Mesendoderm (in vitro differentiated cells): Measurements from ENCODE around the gene DNAJC27.
A peak's percentile ranks its signal among the peaks of the same experiment; 100 is the strongest.
"Not testable (repeated sequence)": the region's sequence is repeated elsewhere in the genome, so short reads cannot be mapped to it uniquely, and the experiment has no call there.

Source experiments
- DNase-seq: peaks from one replicate; pipeline ENCODE4 v3.0.0; 2013
- H2AK5ac ChIP-seq: 2 replicates; pipeline ENCODE4 v1.6.1; 2013; ENCODE audit warnings: low read length, inconsistent platforms
- H2BK120ac ChIP-seq: 2 replicates; pipeline ENCODE4 v1.6.1; 2013; ENCODE audit warnings: low read depth, mild to moderate bottlenecking, low read length, moderate library complexity, mixed read lengths
- H2BK15ac ChIP-seq: replicated peaks from 2 replicates; pipeline ENCODE4 v1.6.1; 2013; ENCODE audit warnings: low read depth, mild to moderate bottlenecking, moderate library complexity
- H2BK5ac ChIP-seq: 2 replicates; pipeline ENCODE4 v1.6.1; 2013; ENCODE audit warnings: low read length, inconsistent platforms
- H3K18ac ChIP-seq: 2 replicates; pipeline ENCODE4 v1.6.1; 2013; ENCODE audit warnings: mild to moderate bottlenecking, low read length, mixed read lengths
- H3K23ac ChIP-seq: one replicate; pipeline ENCODE4 v1.6.1; 2013; ENCODE audit warnings: low read length
- H3K27ac ChIP-seq: 2 replicates; pipeline ENCODE4 v1.5.1; 2013; ENCODE audit warnings: low read depth, mild to moderate bottlenecking, inconsistent platforms, low read length, moderate library complexity
- H3K27me3 ChIP-seq: 2 replicates; pipeline ENCODE4 v1.6.1; 2013; ENCODE audit warnings: low read length, control low read depth, mild to moderate bottlenecking, inconsistent platforms; ENCODE audit not compliant: insufficient read depth, poor library complexity
- H3K36me3 ChIP-seq: 2 replicates; pipeline ENCODE4 v1.6.1; 2013; ENCODE audit warnings: low read length, inconsistent platforms; ENCODE audit not compliant: control insufficient read depth, insufficient read depth
- H3K4ac ChIP-seq: one replicate; pipeline ENCODE4 v1.6.1; 2013; ENCODE audit warnings: low read depth, mild to moderate bottlenecking, low read length, moderate library complexity
- H3K4me1 ChIP-seq: 2 replicates; pipeline ENCODE4 v1.6.1; 2013; ENCODE audit warnings: low read depth, low read length, inconsistent platforms; ENCODE audit not compliant: control insufficient read depth
- H3K4me2 ChIP-seq: 2 replicates; pipeline ENCODE4 v1.6.1; 2013; ENCODE audit warnings: low read length
- H3K4me3 ChIP-seq: 2 replicates; pipeline ENCODE4 v1.5.1; 2013; ENCODE audit warnings: mild to moderate bottlenecking, low read length
- H3K56ac ChIP-seq: one replicate; pipeline ENCODE4 v1.6.1; 2013; ENCODE audit warnings: low read length
- H3K79me1 ChIP-seq: 2 replicates; pipeline ENCODE4 v1.6.1; 2013; ENCODE audit warnings: low read length, inconsistent platforms
- H3K79me2 ChIP-seq: 2 replicates; pipeline ENCODE4 v1.6.1; 2013; ENCODE audit warnings: mild to moderate bottlenecking, low read length; ENCODE audit not compliant: control insufficient read depth, insufficient read depth
- H3K9ac ChIP-seq: 2 replicates; pipeline ENCODE4 v1.6.1; 2013; ENCODE audit warnings: low read length, inconsistent platforms
- H4K5ac ChIP-seq: one replicate; pipeline ENCODE4 v1.6.1; 2013; ENCODE audit warnings: low read length
- H4K8ac ChIP-seq: one replicate; pipeline ENCODE4 v1.6.1; 2013; ENCODE audit warnings: low read depth, mild to moderate bottlenecking, control low read depth, low read length, moderate library complexity
- WGBS: extraction: QIAGEN DNeasy Blood & Tissue Kit; methylation state at CpG from one replicate; pipeline ENCODE4 v1.1.7; 2013; ENCODE audit warnings: low lambda C conversion rate, missing lambda C conversion rate; ENCODE audit not compliant: insufficient coverage; ENCODE audit errors: extremely low coverage; 5-methylcytosine and 5-hydroxymethylcytosine counted together

The DNAJC27 gene

DNA sequence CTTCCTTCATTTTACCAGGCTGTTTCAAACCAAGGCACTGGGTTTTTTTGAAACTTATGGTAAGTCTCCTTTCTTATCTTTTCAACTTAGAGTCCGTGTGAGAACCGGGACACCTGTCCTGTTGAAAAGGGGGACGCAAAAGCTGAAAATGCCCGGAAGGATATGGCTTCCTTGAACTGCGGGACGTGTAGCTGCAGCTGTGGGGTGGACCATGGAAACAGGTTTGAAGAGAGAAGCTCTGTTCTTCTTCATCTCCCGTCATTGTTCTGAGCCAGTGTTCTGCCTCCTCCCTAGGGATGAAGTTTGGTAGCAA, 29.5 kb upstream of the DNAJC27 start:
- no peaks in the 10 kb centered on the region for H3K27me3 ChIP-seq
- DNase-seq: no peak
- no CpG with 5 or more reads among the region's 7 CpGs for WGBS

DNA sequence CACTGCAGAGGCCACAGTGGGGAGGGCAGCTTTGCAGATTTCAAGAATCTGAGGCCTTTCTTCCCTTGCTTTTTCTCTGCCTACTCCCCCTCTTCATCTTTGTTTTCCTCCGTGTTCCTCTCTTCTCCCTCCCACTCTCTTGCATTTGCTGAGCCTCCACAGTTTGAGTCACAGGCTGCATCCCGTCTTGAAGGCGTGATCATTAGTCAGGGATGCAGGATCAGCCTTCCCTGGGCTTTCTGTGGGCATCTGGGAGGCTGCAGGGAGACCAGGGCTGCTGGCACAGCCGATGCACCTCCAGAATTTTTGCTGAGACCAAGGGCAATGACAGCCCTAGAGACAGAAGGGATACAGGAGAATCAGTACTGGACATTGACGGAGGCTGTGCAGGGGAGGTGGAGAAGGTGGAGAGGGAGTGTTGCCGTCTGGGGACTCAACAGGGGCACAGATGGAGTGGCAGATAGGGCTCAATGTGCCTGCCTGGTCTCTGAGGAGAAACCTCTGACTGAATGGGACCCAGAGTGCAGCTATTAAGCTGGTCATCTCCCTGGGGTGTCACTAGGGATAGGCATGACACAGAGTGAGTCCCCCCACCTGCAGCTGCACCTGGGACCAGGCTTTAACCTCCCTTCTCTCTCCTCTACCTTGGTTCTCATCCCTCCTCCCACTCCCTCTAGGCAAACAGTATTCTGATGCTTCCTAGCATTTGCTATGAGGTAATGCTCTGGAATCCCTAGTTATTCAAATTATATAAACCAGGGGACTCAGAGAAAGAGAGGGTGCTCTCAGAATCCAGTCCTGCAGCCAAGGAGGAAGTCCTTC, 29.0 kb upstream of the DNAJC27 start:
- Histone ChIP-seq H3K79me2 (no peaks in the 10 kb centered on the region), H4K8ac (no peak overlapping the region), H2BK5ac (no peak overlapping the region), H2BK15ac (no peak overlapping the region), H4K5ac (no peak overlapping the region), H2BK120ac (no peak overlapping the region), H3K9ac (no peak overlapping the region), H3K4ac (no peak overlapping the region), H3K4me1 (no peaks in the 10 kb centered on the region), H3K79me1 (no peaks in the 10 kb centered on the region), H3K23ac (no peak overlapping the region), H3K4me3 (no peak overlapping the region), H2AK5ac (no peak overlapping the region), H3K27ac (no peak overlapping the region), H3K56ac (no peak overlapping the region), H3K4me2 (no peak overlapping the region), H3K18ac (no peak overlapping the region), H3K36me3 (no peaks in the 10 kb centered on the region), H3K27me3 (no peaks in the 10 kb centered on the region)
- WGBS: no CpG with 5 or more reads among the region's 6 CpGs
- DNase-seq: no peak

More for the DNA sequence above, 29.5 kb upstream of the DNAJC27 start:
- H2AK5ac ChIP-seq: no peak overlapping the region
- no peak overlapping the region for H3K27ac ChIP-seq
- H3K4ac ChIP-seq: no peak overlapping the region
- no peak overlapping the region for H3K4me2 ChIP-seq
- no peak overlapping the region for H2BK120ac ChIP-seq
- H3K18ac ChIP-seq: no peak overlapping the region
- no peak overlapping the region for H3K23ac ChIP-seq
- no peaks in the 10 kb centered on the region for H3K36me3 ChIP-seq
- no peak overlapping the region for H3K9ac ChIP-seq
- no peaks in the 10 kb centered on the region for H3K79me2 ChIP-seq
- H4K8ac ChIP-seq: no peak overlapping the region
- no peak overlapping the region for H3K56ac ChIP-seq
- H2BK15ac ChIP-seq: no peak overlapping the region
- H2BK5ac ChIP-seq: no peak overlapping the region
- H3K4me3 ChIP-seq: no peak overlapping the region
- no peak overlapping the region for H4K5ac ChIP-seq
- no peaks in the 10 kb centered on the region for H3K4me1 ChIP-seq
- H3K79me1 ChIP-seq: no peaks in the 10 kb centered on the region

DNA sequence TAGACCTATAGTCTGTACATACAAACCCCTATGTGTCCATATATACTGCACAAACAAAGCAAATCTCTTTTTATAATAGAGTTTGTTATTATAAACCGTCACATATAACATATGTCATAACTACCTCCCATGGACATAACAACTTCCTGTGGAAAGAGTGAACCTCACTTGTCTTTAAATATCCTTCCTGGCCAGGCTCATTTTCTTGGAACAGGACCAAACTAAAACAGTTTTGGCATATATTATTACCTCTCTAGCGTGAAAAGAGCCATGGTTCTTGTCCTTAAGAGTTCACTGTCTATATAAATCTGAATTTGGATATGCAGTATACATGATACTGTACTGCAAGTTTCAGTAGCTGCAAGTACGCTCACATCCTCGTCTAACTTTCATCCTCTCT, 28.3 kb upstream of the DNAJC27 start:
- Histone ChIP-seq H2AK5ac (no peak overlapping the region), H3K79me1 (no peaks in the 10 kb centered on the region), H2BK15ac (no peak overlapping the region), H4K5ac (no peak overlapping the region), H3K4me2 (no peak overlapping the region), H3K36me3 (no peaks in the 10 kb centered on the region), H2BK5ac (no peak overlapping the region), H3K9ac (no peak overlapping the region), H2BK120ac (no peak overlapping the region), H3K18ac (no peak overlapping the region), H3K23ac (no peak overlapping the region), H3K56ac (no peak overlapping the region), H3K4me3 (no peak overlapping the region), H3K79me2 (no peaks in the 10 kb centered on the region), H4K8ac (no peak overlapping the region), H3K27ac (no peak overlapping the region), H3K4ac (no peak overlapping the region), H3K27me3 (no peaks in the 10 kb centered on the region), H3K4me1 (no peaks in the 10 kb centered on the region)
- DNase-seq: no peak
- no CpG with 5 or more reads among the region's 4 CpGs for WGBS

DNA sequence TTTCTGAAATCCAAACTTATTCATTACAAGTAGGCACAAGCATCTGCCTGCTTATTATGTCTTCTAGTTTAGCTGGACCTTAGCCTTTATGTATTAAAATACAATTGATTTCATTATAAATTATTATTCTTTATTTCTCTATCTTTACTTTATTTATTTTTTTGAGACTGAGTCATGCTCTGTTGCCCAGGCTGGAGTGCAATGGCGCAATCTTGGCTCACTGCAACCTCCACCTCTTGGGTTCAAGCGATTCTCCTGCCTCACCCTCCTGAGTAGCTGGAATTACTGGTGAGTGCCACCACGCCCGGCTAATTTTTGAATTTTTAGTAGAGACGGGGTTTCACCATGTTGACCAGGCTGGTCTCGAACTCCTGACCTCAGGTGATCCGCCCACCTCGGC, 27.3 kb upstream of the DNAJC27 start:
- not testable (repeated sequence) for H3K4me2 ChIP-seq, H3K27ac ChIP-seq, H2BK5ac ChIP-seq, H3K4me1 ChIP-seq, H3K79me2 ChIP-seq, H3K56ac ChIP-seq, H3K27me3 ChIP-seq, H2BK120ac ChIP-seq, H3K4ac ChIP-seq, H3K79me1 ChIP-seq, DNase-seq, H3K36me3 ChIP-seq, H3K9ac ChIP-seq, H4K8ac ChIP-seq, H2BK15ac ChIP-seq, H4K5ac ChIP-seq, H3K23ac ChIP-seq, H2AK5ac ChIP-seq, H3K18ac ChIP-seq, H3K4me3 ChIP-seq
- no CpG with 5 or more reads among the region's 8 CpGs for WGBS

DNA sequence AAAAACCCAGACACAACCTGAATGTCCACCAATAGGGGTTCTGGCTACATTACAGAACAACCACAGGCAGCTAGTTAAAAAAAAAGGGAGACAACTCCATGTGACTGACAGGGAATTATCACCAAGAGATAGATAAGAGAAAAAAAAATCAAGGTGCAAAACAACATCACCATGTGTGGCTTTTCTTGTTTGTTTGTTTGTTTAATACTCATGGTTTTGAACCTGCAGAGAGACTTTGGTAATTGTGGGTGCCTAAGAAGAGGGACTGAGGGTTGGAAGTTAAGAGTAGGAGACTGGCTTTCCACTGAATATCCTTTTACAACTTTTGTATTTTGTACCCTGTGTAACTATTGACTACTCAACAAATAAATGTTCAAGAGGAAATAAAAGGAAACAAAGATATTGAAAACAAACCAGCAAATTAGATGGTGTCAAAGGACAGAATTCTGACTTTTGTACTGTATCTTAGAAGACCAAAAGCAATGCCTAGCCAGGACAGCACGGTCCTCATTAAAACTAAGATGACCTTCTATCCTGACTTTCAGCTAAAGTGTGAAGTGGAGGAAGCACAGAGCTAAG, 22.5 kb upstream of the DNAJC27 start:
- Histone ChIP-seq H3K4me1 (peaks cover 2% of the 10 kb centered on the region), H3K23ac (no peak overlapping the region), H3K4ac (no peak overlapping the region), H2BK5ac (no peak overlapping the region), H3K79me1 (no peaks in the 10 kb centered on the region), H4K8ac (no peak overlapping the region), H3K27ac (peak overlapping the region; percentile 21), H3K36me3 (no peaks in the 10 kb centered on the region), H3K56ac (no peak overlapping the region), H2BK15ac (no peak overlapping the region), H4K5ac (no peak overlapping the region), H3K4me2 (no peak overlapping the region), H3K4me3 (no peak overlapping the region), H3K27me3 (no peaks in the 10 kb centered on the region), H3K9ac (no peak overlapping the region), H2AK5ac (no peak overlapping the region), H3K18ac (no peak overlapping the region), H2BK120ac (no peak overlapping the region), H3K79me2 (no peaks in the 10 kb centered on the region)
- WGBS: no CpG with 5 or more reads among the region's 1 CpG
- DNase-seq: peak; percentile 31
